HG03520 (cell line): Measurements from ENCODE around the gene SLC24A3.

Source experiments
- ATAC-seq: cut with Tn5 transposase; IDR thresholded peaks from one replicate; pipeline ENCODE4 v1.9.1; 2021; ENCODE audit warnings: mild to moderate bottlenecking, moderate library complexity; ENCODE audit not compliant: unreplicated experiment

Gene SLC24A3

DNA sequence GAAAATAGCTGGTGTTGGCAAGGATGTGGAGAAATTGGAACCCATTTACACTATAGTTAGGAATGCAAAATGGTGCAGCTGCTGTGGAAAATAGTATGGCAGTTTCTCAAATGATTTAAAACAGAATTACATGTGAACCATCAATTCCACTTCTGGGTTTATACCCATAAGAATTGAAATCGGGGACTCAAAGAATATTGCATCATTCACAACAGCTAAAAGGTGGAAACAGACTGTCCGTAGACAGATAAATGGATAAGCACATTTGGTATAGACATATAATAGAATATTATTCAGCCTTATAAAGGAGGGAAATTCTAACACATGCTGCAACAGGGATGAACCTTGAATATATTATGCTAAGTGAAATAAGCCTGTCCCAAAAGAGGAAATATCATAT lies 355.7 kb downstream of the SLC24A3 start:
- ATAC-seq = no peak

DNA sequence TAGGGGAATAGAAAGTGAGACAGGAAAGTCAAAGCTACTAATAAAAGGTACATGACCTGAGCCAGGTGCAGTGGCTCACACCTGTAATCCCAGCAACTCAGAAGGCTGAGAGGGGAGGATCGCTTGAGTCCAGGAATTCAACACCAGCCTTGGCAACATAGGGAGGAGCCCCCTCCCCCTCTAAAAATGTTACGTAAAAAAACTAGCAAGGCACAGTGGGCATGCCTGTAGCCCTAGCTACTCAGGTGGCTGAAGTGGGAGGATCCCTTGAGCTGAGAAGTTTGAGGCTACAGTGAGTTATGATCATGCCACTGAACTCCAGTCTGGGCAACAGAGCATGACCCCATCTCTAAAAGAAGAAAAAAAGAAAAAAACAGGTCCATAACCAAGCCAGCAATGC lies 359.6 kb downstream of the SLC24A3 start:
- ATAC-seq = no peak

DNA sequence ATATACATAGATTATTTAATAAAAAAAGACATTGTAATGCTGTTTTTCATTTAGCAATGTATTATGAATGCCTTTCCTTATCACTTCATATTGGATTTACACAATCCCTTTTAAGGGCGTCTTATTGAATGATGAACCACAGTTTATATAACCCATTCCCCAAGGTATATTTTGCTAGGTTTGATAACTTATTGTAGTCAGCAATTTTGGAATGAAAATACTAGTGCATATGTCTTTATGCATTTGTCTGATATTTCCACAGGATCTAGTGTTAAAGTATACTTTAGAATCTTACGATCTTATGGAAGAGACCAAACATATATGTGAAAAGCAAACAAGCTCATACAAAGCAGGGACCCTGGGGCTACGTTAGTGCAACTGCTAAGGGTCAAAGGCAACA lies 365.2 kb downstream of the SLC24A3 start:
- ATAC-seq = no peak

DNA sequence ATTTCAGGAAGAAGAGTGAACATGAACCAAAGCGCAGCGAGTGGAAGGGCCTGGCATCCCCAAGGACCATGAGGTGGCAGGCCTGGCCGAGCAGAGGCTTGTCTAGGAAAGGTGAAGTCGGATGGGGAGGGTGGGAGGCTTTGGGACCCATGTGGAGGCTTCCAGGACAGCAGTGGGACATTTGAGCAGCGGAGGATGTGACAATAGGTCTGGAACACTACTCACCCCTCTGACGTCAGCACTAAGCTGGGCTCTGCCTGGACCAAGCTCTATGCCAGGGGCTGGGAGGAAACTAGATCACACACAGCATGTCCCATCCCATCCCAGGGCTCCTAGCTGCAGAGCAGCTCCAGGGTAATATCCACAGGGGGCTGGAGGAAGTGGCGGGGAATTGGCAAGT lies 370.3 kb downstream of the SLC24A3 start:
- ATAC-seq = no peak

DNA sequence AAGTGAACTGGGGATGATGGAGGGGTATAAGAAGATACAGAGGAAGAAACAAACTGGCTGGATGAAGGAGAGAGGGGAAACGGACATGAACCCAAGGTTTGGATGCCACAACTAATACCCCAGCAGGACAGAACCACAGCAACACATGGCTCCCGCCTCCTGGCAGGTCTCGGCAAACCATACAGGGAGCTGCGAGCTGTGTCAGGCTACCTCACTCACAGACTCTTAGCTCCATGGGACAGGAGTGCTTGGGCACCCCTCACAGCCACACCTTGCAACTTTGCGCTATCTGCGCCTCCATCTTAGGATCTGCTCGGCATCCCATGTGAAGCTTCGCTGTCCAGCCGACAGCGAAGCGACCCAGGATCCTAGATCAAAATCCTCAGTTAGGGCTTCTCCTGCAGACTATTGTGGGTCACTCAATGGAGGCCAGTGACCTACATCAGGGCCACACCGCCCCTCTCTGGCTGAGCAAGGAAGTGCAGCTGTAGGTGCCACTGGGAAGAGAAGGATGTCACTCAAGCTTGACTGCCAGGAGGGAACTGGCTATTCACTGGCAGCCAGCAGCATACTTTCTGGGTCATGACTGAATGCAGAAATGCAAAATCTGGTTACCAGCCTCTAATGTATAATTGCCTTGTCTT lies 371.2 kb downstream of the SLC24A3 start:
- ATAC-seq = no peak

DNA sequence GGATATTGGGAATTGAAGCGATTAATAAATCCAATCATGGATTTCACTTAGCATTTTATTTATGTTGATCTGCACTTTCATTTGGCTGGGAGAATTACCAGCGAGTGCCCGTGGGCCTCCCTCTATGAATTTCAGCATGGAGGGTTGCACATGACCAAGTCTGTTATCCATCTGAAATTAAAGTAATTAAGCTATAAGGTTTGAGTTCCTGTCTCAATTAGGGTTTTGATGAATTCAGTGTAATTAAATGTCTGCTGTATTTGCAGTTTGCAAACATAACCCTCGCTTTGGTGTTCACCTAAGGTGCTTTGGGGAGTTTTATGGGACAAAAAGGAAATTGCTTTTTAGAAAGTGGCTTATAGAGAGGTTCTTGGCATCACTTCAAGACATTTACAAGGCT lies 375.8 kb downstream of the SLC24A3 start:
- no peak for ATAC-seq

DNA sequence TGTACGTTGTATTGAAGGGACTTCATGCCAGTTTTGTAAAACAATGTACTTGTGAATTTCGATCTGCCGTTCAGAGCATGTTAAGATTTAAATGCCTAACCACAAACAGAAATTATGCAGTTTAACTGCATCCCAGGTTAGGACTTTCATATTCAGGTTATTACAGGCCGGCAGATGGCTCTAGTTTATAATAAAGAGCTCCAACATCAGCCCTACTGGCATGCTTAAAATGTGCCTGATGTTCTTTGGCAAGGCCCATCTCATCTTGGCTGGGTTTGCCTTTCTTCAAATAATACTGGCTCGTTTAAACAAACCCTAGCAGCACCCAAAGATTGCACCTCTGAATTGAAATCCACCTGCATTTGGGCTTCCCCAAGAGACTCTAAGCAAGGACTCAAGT lies 376.3 kb downstream of the SLC24A3 start:
- ATAC-seq = no peak

DNA sequence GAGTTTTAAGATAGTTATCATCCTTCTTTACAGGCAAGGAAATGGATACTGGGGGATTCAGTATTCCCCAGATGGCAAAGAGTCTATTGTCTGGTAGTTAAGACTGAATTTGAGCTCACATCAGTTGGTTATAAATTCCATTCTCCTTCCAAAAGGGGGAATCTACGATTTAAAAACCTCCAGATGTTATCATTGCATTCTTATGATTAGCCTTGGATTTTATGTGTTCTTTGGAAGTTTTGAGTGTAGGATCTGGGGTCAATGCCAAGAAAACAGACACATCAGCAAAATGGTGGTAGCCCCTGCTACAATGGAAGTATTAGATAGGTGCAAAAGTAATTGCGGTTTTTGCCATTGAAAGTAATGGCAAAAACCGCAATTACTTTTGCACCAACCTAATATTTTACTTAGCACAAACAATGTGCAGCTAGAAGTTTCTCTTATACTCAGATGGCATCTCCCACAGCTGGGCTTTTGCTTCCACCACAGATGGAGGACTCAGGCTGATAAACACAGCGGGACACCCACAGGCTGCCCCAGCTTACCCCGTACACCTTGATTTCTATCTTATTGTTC lies 377.4 kb downstream of the SLC24A3 start:
- no peak for ATAC-seq

DNA sequence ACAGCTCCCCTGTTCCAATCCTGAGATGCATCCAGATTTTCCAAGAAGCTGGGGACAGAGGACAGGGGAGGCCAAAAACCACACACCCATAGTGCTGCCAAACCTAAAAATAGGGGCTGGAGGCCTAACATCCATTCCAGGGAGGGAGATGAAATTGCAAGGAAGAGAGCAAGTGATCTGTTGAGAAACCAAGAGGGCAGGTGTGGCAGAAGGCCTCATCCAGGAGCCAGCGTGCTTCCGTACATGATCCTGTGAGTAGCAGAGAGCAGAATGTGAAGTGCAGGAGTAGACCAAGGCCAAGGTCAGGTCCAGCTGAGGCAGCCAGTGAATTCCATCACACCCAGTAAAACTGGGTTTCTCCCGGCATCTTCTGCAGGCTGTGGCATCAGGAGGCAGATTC lies 377.9 kb downstream of the SLC24A3 start:
- no peak for ATAC-seq

DNA sequence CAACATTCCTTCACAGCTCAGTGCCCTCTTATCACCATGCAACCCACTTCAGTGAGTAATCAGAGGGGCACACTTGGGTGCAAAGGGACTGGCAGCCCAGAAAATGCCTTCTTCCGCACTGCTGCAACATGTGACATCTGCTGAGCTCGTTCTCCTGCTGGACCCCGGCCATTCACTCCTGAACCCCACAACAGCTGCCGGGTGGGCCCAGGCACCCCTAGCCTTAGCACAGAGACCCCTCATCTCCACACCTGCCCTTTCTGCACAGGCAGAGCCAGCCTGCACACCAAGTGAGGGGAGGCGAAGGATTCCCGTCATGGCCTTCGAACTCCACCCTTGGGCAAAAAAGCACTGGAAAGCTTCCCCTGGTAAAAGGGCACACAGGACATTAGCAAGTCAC lies 381.3 kb downstream of the SLC24A3 start:
- no peak for ATAC-seq

DNA sequence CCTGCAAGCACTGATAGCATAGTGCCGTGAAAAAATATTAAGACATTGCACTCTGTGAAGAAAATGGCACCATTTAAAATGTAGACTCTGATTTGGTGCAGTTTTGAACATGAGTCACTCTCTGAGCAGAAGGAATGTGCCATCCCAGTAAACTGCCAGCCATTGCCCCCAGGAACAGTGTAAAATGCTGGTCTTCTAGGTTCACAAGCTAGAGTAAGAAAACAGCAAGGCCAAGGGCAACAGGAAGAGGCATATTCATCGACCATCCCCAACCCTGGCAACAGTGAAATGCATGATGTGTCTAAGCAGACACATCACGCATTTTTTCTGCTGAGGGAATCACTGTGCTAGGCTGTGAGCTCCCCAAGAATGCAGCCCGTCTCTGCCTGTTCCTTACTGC lies 382.5 kb downstream of the SLC24A3 start:
- ATAC-seq = no peak

DNA sequence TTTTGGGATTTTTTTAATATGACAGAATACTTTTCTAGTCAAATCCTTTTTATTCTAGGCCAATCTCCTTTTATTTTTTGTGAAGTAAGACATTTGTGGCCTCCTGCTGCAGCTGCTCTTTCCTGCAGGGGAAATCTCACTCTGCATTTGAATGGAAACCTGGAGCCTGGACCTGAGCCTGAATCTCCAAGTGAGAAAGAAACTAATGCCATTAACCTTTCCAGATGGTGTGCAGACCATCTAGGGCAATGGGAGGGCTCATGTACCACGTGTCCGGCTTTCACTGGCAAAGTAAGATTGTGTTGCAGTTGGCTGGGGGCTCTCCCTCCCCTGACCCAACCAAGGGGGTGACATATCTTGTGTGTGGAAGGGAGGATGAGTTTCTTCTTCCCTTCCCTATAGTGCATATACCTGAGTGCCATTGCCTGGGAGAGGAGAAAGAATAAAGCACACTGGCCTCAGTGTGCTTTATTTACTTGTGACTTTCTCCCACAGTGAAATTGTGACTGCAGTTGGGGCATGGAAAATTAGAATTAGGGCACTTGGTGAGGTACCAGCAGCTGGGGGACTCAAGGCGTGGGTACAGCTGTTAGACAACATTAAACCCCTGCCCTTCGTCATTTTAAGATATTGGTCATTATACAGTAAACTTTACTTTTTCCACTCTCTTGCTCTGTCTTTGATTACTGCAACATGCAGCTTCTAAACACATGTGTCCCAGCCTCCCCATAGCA lies 385.8 kb downstream of the SLC24A3 start:
- ATAC-seq = no peak

DNA sequence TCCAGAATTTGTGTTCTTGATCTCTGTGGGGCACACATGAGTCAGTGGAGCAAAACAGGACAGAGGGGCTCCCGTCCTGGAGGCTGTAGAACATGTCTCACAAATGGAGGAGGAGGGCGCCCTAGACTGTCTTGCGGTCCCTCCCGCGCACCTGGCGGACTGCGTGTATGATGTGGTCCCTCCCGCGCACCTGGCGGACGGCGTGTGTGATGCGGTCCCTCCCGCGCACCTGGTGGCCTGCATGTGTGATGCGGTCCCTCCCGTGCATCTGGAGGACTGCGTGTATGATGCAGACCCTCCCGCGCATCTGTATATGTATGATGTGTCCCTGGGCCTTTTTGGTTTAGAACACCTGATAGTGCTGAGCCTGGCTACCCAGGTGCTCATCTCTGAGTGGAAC lies 386.8 kb downstream of the SLC24A3 start:
- ATAC-seq = no peak

DNA sequence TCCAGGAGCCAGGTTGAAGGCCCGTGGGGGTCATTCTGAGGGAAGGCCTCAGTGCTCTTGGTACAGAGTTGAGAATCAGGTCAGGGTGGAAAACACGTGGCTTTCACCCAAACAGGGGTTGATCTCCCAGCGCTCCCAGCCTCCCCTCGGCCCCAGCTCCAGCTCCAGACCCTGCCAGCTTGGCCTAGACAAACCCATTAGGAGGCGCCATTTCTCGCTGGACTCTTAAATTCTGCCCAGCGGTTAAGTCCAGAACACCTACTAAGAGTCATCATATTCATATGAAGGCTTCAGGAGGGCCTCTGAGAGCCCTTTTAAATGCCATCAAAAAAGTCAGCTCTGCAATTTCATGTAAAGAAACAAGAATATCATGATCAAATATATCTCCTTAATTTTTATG lies 387.6 kb downstream of the SLC24A3 start:
- ATAC-seq = no peak

DNA sequence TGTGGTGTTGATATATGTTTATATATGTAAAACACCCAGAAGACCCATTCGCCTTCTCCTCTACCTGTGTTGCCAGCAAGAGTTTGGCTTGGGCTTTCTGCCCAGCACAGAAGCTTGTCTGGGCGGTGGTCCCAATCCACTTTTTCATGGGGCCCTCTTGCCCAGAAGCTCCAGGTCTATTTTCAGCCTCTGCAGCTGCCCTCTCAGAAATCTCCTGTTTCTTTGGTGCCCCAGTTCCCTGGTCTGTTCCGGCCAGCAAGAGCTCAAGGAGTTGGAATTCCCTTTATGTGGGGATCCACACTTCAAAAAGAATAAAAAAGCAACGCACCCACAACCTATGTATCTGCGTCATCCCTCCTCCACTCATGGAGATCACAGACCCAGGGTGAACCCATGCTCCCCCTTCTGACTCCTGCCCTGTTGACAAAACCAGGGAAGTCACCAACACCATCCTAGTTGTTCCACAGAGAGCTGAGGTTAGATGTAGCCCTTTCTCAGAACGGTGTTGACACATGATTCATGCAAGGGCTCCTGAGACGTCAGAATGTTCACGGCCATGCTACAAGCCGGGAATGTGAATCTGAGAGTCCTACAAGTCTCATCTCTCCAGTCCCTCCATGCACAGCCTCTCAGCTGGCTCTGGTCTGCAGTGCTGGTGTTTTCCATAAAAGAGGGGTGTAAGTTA lies 388.8 kb downstream of the SLC24A3 start:
- ATAC-seq = no peak

DNA sequence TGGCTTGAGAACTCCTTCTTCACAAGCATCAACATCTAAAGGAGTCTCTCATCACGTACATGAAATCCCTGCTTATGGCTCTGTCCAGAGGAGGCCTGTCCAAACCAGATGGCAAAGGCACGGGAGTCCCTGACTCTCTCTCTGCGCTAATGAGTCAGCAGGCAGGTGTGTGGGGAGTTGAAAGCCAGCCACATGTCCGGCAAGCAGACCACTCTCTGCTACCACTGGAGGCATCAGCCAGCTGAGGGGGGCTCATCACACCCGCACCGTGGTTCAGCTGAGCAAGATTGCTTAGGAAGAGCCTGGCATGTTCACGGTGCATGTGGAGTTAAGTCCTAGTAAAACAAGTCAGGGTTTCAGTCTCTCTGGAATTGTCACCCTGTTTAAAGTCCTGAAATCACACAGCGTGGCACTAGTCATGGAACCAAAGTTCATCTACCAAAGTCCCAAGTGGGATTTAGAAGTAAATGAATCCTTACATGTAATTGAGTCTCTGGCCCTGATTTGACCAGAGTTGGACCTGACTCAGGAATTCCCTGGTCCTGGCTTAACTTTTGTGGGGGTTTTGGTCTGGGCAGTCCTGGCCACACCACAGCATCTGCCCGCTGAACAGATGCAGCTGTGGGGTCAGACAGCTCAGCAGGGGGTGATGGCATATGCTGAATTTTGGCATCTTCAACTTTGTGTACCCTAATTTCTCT lies 390.4 kb downstream of the SLC24A3 start:
- ATAC-seq = no peak

DNA sequence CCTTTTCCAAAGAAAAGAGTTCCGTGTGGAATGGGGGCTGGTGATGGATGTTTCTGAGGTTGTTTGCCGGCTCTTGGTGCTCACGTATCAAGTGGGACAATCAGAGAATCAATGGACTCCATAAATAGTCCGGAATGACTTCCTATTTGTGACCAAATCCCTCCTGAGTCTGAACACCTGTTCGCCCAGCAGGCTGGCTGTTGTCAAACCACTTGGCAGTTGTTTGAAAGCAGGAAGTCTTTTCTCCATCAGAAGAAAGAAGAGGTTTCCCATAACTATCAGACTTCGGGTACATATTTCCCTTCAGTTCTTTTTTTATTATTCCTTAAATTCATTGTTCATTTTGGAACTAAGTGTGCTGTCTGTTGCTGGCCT lies 390.9 kb downstream of the SLC24A3 start:
- no peak for ATAC-seq

DNA sequence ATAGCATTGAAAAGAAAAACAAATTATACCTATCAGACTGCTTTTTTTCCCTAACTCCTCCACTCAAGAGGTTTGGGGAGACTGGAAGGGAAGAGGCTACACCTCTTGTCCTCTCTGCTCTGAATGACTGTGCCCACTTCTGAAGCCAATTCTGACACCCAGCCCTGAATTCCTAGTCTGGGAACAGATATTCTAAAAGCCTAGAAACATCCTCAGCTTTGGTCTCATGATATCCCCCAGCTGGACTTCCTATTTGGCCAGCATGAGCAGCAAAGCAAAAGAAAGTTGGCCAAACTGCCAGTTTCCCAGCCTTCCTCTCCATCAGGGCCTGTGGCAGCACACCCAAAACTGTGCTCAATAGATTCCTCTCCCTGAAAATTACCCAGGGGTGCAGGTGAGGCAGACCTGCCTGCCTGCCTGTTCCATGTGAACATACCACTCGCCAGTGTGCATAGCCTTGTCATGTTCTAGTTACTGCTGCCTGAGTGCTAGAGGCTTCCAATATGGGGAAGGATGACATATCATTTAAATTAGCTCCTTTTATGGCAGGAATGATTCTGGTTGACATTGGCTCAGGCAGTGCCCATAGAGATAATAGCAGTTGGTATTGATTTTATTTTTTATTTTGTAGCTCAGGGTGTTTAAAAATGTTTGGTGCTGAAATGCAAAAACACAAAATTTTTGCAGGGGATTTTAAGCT lies 393.5 kb downstream of the SLC24A3 start:
- no peak for ATAC-seq

DNA sequence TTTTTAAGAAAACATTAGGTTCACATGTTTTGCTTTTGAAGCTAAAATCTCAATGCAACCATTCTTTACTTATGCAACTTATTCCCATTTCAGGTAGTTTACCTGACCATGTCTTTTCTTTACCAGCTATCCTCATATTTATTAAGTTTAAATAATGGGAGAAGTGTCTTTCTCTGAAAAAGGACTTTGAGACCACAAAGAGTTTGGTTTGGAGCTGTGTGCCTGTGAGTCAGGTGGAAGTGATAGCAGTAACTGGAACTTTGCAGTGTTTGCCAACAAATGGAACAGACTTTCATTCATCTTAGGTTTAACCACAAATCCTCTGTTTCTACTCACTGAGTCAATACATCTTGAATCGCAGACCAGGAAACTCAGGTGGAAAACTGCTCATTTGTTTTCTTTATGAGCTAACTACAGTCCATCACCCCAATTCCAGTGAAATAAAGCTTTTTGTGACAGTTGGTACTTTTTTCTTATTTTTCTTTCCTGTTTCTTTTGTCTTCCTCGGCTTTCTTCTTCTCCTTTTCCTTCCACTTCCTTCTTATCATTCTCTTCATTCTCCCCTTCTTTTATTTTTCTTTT lies 397.3 kb downstream of the SLC24A3 start:
- ATAC-seq = no peak

DNA sequence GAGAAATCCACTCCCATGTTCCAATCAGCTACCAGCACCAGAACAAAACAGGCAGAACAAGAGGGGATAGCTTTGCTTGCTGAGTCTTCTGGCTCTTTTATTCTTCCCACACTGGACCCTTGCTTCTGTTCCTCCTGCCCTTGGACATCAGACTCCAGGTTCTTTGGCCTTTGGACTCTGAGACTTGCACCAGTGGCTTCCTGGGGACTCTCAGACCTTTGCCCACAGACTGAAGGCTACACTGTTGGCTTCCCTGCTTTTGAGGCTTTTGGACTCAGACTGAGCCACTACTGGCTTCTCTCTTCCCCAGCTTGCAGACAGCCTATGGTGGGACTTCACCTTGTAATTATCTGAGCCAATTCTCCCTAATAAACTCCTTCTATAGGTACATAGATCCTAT lies 403.2 kb downstream of the SLC24A3 start:
- ATAC-seq = no peak
